Panc1 (cell line): ENCODE results near the gene WNT1.

Source experiments
- POLR2AphosphoS5 ChIP-seq: IDR thresholded peaks from 2 replicates; pipeline ENCODE4 v1.6.1; 2012; ENCODE audit warnings: mild to moderate bottlenecking, low read depth, low read length, moderate library complexity
- SIN3A ChIP-seq: IDR thresholded peaks from 2 replicates; pipeline ENCODE4 v1.6.1; 2012; ENCODE audit warnings: low read depth, mild to moderate bottlenecking, low read length, moderate library complexity, borderline replicate concordance; ENCODE audit not compliant: insufficient read depth
- TCF7L2 ChIP-seq: IDR thresholded peaks from 2 replicates; pipeline ENCODE4 v1.6.1; 2011; ENCODE audit warnings: mild to moderate bottlenecking, low read depth, low read length, inconsistent platforms
- TF ChIP-seq, protein P1 (sequence below): fragments of 450-650 bp; IDR thresholded peaks from 2 replicates; pipeline ENCODE4 v1.5.1; 2017; ENCODE audit warnings: mild to moderate bottlenecking
- TF ChIP-seq, protein P2 (sequence below), 2 experiments: IDR thresholded peaks; 2 replicates each; pipeline ENCODE4 v1.6.1; 2011 to 2012; ENCODE audit warnings: low read depth in 2 of 2, control low read depth in 1 of 2, low read length in 1 of 2, mild to moderate bottlenecking in 1 of 2, moderate library complexity in 1 of 2; ENCODE audit not compliant: insufficient read depth in 1 of 2

DNA sequence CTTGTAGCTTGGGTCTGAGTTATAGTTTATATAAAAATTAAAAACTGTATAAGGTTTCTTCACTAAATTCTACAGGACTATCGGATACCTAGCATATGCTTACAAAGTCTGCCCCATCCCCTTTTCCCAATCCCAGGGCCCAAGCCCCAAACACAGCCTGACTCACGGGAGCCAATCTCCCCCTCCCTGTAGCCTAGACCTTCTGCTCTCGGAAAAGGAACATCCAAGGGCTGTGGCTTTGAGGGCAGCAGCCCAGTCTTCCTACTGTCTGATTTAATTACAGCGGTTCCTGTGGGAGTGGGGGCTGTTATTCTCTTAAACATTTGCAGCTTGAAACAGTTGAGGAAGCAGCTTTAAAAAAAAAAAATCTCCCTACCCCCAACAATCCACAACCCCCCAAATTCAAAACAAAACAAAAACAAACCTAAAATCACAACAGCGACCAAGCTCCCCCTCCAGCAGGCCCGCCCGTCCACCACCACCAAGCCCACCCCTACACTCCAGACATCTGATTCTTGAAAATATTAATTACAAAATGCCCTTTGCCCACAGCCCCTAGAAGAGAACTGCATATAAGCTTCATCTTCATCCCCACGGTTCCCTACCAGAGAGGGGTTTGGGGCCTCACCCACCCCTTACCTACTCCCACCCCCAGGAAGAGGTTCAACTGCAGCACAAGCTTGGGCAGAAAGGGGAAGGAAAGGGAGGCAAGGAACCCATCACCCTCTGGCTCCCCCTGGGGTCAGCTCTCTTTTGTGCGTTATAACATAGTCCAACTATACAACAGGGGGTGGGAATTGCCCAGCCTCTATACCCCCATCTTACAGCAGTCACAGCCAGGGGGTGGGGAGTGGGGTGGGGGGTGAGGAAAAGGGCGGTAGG is 41.6 kb downstream of the WNT1 start:
- TF ChIP-seq, protein P1, sequence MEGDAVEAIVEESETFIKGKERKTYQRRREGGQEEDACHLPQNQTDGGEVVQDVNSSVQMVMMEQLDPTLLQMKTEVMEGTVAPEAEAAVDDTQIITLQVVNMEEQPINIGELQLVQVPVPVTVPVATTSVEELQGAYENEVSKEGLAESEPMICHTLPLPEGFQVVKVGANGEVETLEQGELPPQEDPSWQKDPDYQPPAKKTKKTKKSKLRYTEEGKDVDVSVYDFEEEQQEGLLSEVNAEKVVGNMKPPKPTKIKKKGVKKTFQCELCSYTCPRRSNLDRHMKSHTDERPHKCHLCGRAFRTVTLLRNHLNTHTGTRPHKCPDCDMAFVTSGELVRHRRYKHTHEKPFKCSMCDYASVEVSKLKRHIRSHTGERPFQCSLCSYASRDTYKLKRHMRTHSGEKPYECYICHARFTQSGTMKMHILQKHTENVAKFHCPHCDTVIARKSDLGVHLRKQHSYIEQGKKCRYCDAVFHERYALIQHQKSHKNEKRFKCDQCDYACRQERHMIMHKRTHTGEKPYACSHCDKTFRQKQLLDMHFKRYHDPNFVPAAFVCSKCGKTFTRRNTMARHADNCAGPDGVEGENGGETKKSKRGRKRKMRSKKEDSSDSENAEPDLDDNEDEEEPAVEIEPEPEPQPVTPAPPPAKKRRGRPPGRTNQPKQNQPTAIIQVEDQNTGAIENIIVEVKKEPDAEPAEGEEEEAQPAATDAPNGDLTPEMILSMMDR: no peak; the same call in 1 of the 2 replicates
- TF ChIP-seq TCF7L2 (no peak), POLR2AphosphoS5 (no peak), SIN3A (no peak)
- TF ChIP-seq, protein P2, sequence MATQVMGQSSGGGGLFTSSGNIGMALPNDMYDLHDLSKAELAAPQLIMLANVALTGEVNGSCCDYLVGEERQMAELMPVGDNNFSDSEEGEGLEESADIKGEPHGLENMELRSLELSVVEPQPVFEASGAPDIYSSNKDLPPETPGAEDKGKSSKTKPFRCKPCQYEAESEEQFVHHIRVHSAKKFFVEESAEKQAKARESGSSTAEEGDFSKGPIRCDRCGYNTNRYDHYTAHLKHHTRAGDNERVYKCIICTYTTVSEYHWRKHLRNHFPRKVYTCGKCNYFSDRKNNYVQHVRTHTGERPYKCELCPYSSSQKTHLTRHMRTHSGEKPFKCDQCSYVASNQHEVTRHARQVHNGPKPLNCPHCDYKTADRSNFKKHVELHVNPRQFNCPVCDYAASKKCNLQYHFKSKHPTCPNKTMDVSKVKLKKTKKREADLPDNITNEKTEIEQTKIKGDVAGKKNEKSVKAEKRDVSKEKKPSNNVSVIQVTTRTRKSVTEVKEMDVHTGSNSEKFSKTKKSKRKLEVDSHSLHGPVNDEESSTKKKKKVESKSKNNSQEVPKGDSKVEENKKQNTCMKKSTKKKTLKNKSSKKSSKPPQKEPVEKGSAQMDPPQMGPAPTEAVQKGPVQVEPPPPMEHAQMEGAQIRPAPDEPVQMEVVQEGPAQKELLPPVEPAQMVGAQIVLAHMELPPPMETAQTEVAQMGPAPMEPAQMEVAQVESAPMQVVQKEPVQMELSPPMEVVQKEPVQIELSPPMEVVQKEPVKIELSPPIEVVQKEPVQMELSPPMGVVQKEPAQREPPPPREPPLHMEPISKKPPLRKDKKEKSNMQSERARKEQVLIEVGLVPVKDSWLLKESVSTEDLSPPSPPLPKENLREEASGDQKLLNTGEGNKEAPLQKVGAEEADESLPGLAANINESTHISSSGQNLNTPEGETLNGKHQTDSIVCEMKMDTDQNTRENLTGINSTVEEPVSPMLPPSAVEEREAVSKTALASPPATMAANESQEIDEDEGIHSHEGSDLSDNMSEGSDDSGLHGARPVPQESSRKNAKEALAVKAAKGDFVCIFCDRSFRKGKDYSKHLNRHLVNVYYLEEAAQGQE (IDR thresholded peaks at IDR 0.05; ENCODE audit: insufficient read depth in 1 of 2, low read depth in 2 of 2, low read length in 1 of 2): no peak
